BJ (cell line): ENCODE measurements around the gene ZIM2. TPM values are rescaled to one million over a fixed set of nuclear protein-coding genes. Genes with fewer than 3 reads are reported as not detected.
A peak's percentile ranks its signal among the peaks of the same experiment; 100 is the strongest.

ENCODE experiments used
- CTCF ChIA-PET: fragments of 350-600 bp; formaldehyde crosslinking; extraction: SDS; loops from one replicate; lab custom pipeline; 2021; ENCODE audit warnings: antibody characterized with exemption, inconsistent platforms; lab: Yijun Ruan, JAX
- POLR2A ChIA-PET: fragments of 300-600 bp; sonication (Branson Sonifier 250); formaldehyde crosslinking; extraction: SDS; loops from one replicate; lab custom pipeline; 2021; ENCODE audit warnings: antibody characterized with exemption; lab: Charles Lee
- DNase-seq: peaks from one replicate; pipeline ENCODE4 v3.0.0-alpha.2; 2011; ENCODE audit warnings: low read depth
- H3K27me3 ChIP-seq: 2 replicates; pipeline ENCODE4 v1.6.0; 2011; ENCODE audit warnings: low read length; ENCODE audit not compliant: control insufficient read depth, insufficient read depth
- H3K36me3 ChIP-seq: 2 replicates; pipeline ENCODE4 v1.5.1; 2011; ENCODE audit warnings: low read length; ENCODE audit not compliant: control insufficient read depth, insufficient read depth
- H3K4me3 ChIP-seq: 2 replicates; pipeline ENCODE4 v1.5.1; 2011; ENCODE audit warnings: low read depth, mild to moderate bottlenecking, control low read depth, low read length
- polyA plus RNA-seq: library from polyadenylated mRNA; depleted of rRNA; stranded (reverse); fragments of >200 nt; gene quantifications from 2 replicates; pipeline ENCODE4 v1.2.3, GENCODE V29; 2011
- TF ChIP-seq, protein P1 (sequence below): IDR thresholded peaks from 2 replicates; pipeline ENCODE4 v1.5.1; 2011; ENCODE audit warnings: low read depth, mild to moderate bottlenecking, control low read depth, inconsistent platforms, low read length, moderate library complexity; ENCODE audit not compliant: insufficient read depth

ZIM2 gene
- polyA plus RNA-seq, 1 experiment = not detected

DNA sequence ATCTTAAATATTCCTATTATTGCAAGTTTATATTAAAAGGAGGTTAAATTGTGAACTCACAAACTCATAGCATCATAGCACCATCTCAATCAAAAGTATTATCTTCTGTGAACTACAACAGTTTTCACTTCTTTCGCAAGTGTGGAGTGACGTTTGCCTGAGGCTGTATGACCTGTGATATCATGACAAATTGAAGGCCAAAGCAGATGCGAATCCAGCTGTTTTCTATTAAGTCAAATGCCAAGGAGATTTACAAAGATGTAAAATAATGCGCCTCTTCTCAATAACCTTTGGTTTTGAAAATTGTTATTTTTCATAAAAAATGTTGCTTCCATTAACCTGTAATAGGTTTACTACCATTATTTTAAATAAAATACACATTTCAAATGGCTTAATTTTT lies 7.6 kb upstream of the ZIM2 start:
- no peaks in the 10 kb centered on the region for H3K36me3 ChIP-seq
- DNase-seq = no peak
- CTCF ChIA-PET = no interaction called here
- TF ChIP-seq, protein P1, sequence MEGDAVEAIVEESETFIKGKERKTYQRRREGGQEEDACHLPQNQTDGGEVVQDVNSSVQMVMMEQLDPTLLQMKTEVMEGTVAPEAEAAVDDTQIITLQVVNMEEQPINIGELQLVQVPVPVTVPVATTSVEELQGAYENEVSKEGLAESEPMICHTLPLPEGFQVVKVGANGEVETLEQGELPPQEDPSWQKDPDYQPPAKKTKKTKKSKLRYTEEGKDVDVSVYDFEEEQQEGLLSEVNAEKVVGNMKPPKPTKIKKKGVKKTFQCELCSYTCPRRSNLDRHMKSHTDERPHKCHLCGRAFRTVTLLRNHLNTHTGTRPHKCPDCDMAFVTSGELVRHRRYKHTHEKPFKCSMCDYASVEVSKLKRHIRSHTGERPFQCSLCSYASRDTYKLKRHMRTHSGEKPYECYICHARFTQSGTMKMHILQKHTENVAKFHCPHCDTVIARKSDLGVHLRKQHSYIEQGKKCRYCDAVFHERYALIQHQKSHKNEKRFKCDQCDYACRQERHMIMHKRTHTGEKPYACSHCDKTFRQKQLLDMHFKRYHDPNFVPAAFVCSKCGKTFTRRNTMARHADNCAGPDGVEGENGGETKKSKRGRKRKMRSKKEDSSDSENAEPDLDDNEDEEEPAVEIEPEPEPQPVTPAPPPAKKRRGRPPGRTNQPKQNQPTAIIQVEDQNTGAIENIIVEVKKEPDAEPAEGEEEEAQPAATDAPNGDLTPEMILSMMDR = no peak
- H3K4me3 ChIP-seq = no peak overlapping the region
- H3K27me3 ChIP-seq = no peaks in the 10 kb centered on the region
- POLR2A ChIA-PET = no interaction called here

DNA sequence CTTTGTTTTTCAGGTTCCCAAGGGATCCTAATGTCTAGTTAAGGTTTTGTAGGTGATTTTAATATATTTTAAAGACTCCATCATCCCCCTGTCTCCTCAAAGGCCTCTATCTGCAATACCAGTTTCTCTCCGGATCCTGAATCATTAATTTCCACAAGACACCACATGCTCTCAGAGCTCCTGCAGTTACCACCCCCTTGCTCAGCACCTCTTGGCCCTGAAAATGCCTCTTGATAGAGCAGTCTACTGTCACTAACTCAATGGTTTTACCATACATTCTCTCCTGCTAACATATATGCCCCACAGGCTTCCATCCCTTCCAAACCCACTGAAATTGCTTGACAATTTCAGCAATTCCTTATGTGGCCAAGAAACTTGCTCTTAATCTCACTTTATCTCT lies 1.9 kb upstream of the ZIM2 start:
- no peak overlapping the region for H3K4me3 ChIP-seq
- H3K27me3 ChIP-seq = no peaks in the 10 kb centered on the region
- DNase-seq = no peak
- TF ChIP-seq, protein P1 = no peak
- ChIA-PET POLR2A (no interaction called here), CTCF (no interaction called here)
- no peaks in the 10 kb centered on the region for H3K36me3 ChIP-seq

DNA sequence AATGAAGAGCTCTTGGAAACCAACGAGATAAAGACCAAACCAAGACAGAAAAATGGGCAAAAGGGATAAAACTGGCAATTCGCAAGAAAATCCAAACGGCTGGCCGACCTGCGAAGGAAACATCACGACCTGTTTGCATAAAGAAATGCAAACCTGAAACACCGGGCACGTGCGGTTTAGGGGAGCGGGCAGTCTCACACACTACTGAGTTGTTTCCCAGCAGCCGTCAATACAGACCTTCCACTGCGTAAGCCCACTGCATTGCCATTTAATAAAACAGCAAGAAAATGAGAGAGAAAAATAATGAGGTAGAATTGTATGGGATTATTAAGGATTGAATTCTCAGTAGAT lies 642 bp upstream of the ZIM2 start:
- no peak for DNase-seq
- Histone ChIP-seq H3K4me3 (no peak overlapping the region), H3K27me3 (no peaks in the 10 kb centered on the region), H3K36me3 (no peaks in the 10 kb centered on the region)
- TF ChIP-seq, protein P1 = no peak
- POLR2A ChIA-PET = no interaction called here
- CTCF ChIA-PET = no interaction called here

DNA sequence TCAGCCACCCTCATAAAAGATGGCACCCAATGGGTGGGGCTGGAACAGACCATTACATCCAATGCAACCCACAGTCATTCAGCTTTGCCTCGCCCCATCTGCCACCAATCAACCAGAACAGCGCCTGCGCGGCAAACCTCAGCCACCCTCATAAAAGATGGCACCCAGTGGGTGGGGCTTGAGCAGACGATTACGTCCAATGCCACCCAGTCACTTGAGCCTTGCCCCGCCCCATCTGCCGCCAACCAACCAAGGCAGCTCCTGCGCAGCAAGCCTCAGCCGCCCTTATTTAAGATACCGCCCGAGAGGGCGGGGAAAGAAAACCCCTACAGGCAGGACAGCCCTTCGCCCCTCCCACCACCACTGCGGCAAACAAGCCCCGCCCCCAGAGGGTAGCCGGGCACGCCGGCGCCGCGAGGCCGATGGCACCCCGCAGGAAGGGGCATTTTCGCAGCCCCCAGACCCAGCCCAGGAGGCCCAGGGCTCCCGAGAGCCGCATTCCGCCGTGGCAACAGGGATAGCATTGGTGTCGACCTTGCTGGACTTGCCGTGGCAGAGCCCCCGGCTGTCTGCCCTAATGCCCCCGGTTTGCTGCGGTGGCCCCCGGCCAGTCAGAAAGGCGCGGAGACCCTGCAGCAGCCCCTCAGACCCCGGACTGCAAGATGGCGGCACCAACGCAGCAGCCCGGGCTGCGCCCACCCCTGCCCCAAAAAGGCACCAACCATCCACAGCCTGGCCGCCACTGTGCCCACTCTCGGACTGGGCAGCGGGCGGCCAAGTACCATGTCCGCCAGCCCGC lies 675 bp downstream of the ZIM2 start:
- ChIA-PET CTCF (no interaction called here), POLR2A (no interaction called here)
- no peaks in the 10 kb centered on the region for H3K27me3 ChIP-seq
- H3K36me3 ChIP-seq = no peaks in the 10 kb centered on the region
- H3K4me3 ChIP-seq = no peak overlapping the region
- peak; percentile 5 for DNase-seq
- TF ChIP-seq, protein P1 = no peak

DNA sequence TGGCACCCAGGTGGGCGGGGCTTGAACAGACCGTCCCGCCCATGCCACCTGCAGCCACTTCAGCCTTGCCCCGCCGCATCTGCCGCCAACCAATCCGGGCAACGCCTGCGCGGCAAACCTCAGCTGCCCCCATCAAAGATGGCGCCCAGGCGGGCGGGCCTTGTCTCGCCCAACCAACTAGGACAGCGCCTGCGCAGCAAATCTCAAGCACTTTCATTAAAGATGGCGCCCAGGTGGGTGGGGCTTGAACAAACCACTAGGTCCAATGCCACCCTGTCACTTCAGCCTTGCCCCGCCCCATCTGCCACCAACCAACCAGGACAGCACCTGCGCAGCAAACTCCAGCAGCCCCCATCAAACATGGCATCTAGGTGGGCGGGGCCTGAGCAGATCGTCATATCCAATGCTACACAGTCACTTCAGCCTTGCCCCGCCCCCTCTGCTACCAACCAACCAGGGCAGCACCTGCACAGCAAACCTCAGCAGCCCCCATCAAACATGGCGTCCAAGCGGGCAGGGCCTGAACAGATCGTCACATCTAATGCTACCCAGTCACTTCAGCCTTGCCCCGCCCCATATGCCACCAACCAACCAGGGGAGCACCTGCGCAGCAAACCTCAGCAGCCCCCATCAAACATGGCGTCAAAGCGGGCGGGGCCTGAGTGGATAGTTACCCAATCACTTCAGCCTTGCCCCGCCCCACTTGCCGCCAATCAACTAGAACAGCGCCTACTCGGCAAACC lies 1.4 kb downstream of the ZIM2 start:
- H3K4me3 ChIP-seq = no peak overlapping the region
- TF ChIP-seq, protein P1 = no peak
- DNase-seq = peak; percentile 15
- H3K36me3 ChIP-seq = no peaks in the 10 kb centered on the region
- no peaks in the 10 kb centered on the region for H3K27me3 ChIP-seq
- POLR2A ChIA-PET = no interaction called here
- CTCF ChIA-PET = no interaction called here
